Progenitor cell of endocrine pancreas (in vitro differentiated cells): Measurements from ENCODE around the gene SNED1. TPM values are rescaled to one million over a fixed set of nuclear protein-coding genes. Genes with fewer than 3 reads are reported as not detected.

Source experiments
- DNase-seq: peaks from one replicate; pipeline ENCODE4 v3.0.0; 2021; ENCODE audit warnings: low spot score; ENCODE audit not compliant: unreplicated experiment
- H3K27ac Mint-ChIP-seq: 2 replicates; pipeline ENCODE4 v1.8.0; 2021; ENCODE audit warnings: mild to moderate bottlenecking, moderate library complexity, mixed read lengths
- H3K27me3 Mint-ChIP-seq: 2 replicates; pipeline ENCODE4 v1.8.0; 2021; ENCODE audit warnings: mixed read lengths
- H3K36me3 Mint-ChIP-seq: 2 replicates; pipeline ENCODE4 v1.8.0; 2022; ENCODE audit warnings: mixed read lengths; ENCODE audit not compliant: insufficient read depth
- H3K4me1 Mint-ChIP-seq: 2 replicates; pipeline ENCODE4 v1.8.0; 2021; ENCODE audit warnings: low read depth, mixed read lengths
- H3K4me3 Mint-ChIP-seq: 2 replicates; pipeline ENCODE4 v1.8.0; 2021; ENCODE audit warnings: low read depth, mild to moderate bottlenecking, moderate library complexity, mixed read lengths
- H3K9me3 Mint-ChIP-seq: 2 replicates; pipeline ENCODE4 v1.8.0; 2021; ENCODE audit warnings: low read depth, mixed read lengths
- total RNA-seq: library from RNA; stranded (reverse); gene quantifications from 2 replicates; pipeline ENCODE4 v1.2.1, GENCODE V29; 2021
- TF ChIP-seq, protein P1 (sequence below): fragments of 200-600 bp; sonication (generic); IDR thresholded peaks from one replicate; pipeline ENCODE4 v1.5.0; 2021; ENCODE audit warnings: antibody characterized with exemption, mild to moderate bottlenecking; ENCODE audit not compliant: unreplicated experiment

Gene SNED1
- total RNA-seq, 1 donor from 2014 or later = 2.2 TPM

DNA sequence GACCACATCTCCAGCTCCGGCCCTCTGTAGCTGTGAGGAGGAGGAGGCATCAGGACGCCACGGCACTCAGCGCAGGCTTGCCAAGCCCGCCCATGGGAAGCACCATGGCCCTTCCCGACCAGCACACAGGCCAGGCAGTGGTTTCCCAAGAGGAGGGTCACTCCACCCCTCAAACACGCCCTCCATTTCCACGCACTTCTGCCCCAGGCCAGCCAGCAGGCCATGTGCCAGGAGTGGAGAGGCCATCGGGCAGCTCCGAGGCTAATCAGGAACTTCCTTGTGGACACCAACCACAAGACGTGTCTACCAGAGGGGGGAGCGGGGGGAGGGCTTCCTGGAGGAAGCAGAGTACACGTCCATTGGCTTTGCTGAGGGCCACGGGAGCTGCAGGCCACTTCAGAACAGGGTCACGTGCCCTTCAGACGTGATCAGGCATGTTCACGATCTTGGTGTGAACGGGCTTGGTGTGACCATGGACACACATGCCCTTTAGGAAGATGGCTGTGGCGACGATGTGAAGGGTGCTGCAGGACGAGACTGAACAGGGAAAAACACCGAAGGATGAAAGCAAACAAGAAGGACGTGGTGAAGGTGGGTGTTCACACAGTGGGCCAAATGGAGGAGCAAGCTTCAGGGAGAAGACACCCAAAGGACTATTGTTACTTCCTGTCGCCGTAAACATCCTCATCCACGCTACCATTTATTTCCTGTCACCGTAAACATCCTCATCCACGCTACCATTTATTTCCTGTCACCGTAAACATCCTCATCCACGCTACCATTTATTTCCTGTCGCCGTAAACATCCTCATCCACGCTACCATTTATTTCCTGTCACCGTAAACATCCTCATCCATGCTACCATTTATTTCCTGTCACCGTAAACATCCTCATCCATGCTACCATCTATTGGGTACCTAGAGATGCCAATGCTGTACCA lies 110.1 kb downstream of the SNED1 start:
- no peak overlapping the region for H3K4me3 Mint-ChIP-seq
- H3K27me3 Mint-ChIP-seq = no peaks in the 10 kb centered on the region
- H3K9me3 Mint-ChIP-seq = no peaks in the 10 kb centered on the region
- no peak for DNase-seq
- TF ChIP-seq, protein P1, sequence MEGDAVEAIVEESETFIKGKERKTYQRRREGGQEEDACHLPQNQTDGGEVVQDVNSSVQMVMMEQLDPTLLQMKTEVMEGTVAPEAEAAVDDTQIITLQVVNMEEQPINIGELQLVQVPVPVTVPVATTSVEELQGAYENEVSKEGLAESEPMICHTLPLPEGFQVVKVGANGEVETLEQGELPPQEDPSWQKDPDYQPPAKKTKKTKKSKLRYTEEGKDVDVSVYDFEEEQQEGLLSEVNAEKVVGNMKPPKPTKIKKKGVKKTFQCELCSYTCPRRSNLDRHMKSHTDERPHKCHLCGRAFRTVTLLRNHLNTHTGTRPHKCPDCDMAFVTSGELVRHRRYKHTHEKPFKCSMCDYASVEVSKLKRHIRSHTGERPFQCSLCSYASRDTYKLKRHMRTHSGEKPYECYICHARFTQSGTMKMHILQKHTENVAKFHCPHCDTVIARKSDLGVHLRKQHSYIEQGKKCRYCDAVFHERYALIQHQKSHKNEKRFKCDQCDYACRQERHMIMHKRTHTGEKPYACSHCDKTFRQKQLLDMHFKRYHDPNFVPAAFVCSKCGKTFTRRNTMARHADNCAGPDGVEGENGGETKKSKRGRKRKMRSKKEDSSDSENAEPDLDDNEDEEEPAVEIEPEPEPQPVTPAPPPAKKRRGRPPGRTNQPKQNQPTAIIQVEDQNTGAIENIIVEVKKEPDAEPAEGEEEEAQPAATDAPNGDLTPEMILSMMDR = no peak
- peak overlapping the region; percentile 82 for H3K27ac Mint-ChIP-seq
- H3K36me3 Mint-ChIP-seq = peaks cover 3% of the 10 kb centered on the region
- no peaks in the 10 kb centered on the region for H3K4me1 Mint-ChIP-seq

DNA sequence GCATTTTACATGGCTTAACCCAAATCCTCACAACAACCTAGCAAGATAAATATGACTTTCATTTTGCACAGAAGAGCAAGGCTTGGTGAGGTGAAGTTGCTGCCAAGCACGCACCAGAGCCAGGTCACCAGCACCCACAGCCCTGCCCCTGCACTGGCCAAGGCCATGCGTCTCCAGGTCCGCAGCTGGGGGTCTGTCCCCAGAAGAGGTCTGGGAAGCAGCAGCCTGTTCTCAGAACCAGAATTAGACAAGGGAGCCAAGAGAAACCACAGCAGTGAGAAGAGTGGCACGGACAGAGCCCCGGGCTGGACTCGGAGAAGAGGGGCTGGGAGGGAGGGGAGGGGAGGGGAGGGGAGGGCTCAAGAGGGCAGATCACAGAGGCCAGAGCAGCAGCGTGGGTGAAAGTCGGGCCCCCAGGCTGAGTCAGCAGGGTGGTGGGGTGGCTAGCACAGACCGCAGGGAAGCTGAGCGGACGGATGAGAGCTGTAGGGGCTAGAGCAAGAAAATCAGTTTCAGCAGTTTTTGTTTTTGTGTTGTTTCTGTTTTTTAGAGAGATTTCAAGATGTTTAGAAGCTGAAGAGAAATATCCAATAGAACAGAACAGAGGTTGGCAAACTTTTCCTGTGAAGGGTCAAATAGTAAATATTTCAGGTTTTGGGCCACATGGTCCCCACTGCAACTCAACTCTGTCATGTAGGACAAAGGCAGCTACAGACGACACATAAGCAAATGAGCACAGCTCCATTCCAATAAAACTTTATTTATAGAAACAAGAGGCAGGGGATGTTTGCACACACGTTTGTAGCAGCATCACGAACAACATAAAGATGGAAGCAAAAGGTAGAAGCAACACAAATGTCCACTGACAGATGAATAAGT lies 111.0 kb downstream of the SNED1 start:
- H3K36me3 Mint-ChIP-seq = peaks cover 3% of the 10 kb centered on the region
- no peaks in the 10 kb centered on the region for H3K27me3 Mint-ChIP-seq
- H3K9me3 Mint-ChIP-seq = no peaks in the 10 kb centered on the region
- H3K4me3 Mint-ChIP-seq = no peak overlapping the region
- no peak for DNase-seq
- TF ChIP-seq, protein P1 = no peak
- no peaks in the 10 kb centered on the region for H3K4me1 Mint-ChIP-seq
- H3K27ac Mint-ChIP-seq = no peak overlapping the region

DNA sequence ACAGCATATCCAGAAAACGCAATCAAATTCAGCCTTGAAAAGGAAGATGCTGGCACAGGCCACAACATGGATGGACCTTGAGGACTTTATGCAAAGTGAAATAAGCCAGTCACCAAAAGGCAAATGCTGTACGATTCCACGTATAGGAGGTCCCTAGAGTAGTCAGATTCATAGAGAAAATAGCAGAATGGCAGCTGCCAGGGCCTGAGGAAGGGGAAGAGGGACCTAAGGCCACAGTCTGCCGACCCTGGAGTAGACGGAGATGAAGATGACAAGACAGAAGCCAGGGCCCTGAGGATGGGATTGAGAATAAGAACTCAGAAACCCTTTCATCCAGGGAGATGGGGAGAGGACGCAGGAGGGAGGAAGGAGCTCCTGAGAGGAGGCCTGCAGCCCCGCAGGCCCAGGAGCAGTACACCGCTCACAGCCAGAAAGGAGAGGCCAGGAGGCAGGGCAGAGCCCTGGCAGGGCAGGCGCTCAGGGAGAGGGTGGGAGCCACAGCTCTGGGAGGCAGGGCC lies 111.7 kb downstream of the SNED1 start:
- no peaks in the 10 kb centered on the region for H3K27me3 Mint-ChIP-seq
- TF ChIP-seq, protein P1 = no peak
- H3K36me3 Mint-ChIP-seq = peaks cover 6% of the 10 kb centered on the region
- H3K27ac Mint-ChIP-seq = no peak overlapping the region
- H3K4me1 Mint-ChIP-seq = no peaks in the 10 kb centered on the region
- no peak for DNase-seq
- H3K9me3 Mint-ChIP-seq = no peaks in the 10 kb centered on the region
- no peak overlapping the region for H3K4me3 Mint-ChIP-seq

DNA sequence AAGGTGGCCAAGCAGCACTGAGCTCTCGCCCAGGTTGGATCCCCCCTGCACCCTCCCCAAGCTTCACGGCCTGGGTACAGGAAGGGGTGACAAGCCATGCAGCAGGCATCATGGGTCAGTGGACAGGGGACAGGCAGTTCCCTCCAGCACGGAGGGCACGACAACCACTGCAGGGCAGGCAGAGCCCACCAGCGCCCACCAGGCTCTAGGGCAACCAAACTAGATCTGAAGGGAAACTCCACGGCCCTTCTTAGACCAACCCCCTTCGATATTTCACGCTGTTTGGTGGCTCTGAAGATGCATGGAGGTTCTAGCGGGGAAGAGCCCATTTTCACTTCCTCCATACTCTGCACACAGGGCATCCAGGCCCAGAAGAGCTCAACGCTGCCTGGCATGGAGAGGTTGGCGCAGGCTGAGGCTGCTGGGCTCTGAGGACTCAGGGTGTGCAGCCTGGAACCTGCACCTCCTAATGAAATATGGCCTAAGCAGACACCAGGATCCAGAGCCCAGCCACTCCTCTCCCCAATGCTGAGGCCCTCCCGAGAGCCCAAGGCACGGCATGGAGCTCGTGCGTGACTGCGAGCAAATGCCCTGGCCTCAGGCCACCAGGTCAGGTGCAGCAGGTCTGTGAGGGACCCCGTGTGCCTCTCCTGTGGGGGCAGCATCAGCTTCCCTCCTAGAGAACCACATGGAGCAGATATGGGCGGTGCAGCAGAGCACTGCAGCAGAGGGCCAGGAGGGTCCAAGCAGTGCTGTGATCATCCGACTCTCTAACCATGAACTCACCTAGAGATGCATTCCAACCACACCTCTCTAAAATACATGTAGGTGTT lies 112.4 kb downstream of the SNED1 start:
- no peaks in the 10 kb centered on the region for H3K4me1 Mint-ChIP-seq
- no peaks in the 10 kb centered on the region for H3K27me3 Mint-ChIP-seq
- no peaks in the 10 kb centered on the region for H3K9me3 Mint-ChIP-seq
- DNase-seq = no peak
- no peak overlapping the region for H3K4me3 Mint-ChIP-seq
- TF ChIP-seq, protein P1 = no peak
- H3K27ac Mint-ChIP-seq = peak overlapping the region; percentile 73
- H3K36me3 Mint-ChIP-seq = peaks cover 6% of the 10 kb centered on the region
